RWPE2 (cell line): ENCODE data around the gene ACSBG1.

Source experiments
- ATAC-seq: fragments of 200-7000 bp; cut with Tn5 transposase; 3 replicates; pipeline ENCODE4 v1.9.1; 2021; ENCODE audit warnings: low read depth
- DNase-seq: peaks from one replicate; pipeline ENCODE4 v3.0.0-alpha.2; 2020; ENCODE audit warnings: low spot score
- H3K27ac ChIP-seq: fragments of 450-650 bp; 2 replicates; pipeline ENCODE4 v1.5.1; 2017; ENCODE audit warnings: mild to moderate bottlenecking; ENCODE audit not compliant: poor library complexity, severe bottlenecking
- H3K27me3 ChIP-seq: fragments of 250-450 bp; sonication (Bioruptor Pico); 2 replicates; pipeline ENCODE4 v1.5.1; 2021; ENCODE audit warnings: mild to moderate bottlenecking, moderate library complexity; ENCODE audit not compliant: insufficient read depth, poor library complexity, severe bottlenecking
- H3K36me3 ChIP-seq: fragments of 250-450 bp; sonication (Bioruptor Pico); 2 replicates; pipeline ENCODE4 v1.5.1; 2020; ENCODE audit warnings: low read depth, mild to moderate bottlenecking, moderate library complexity
- H3K4me1 ChIP-seq: fragments of 250-450 bp; sonication (Bioruptor Pico); 2 replicates; pipeline ENCODE4 v1.5.1; 2021; ENCODE audit warnings: mild to moderate bottlenecking, moderate library complexity; ENCODE audit not compliant: insufficient read depth, poor library complexity, severe bottlenecking
- H3K4me3 ChIP-seq: fragments of 250-450 bp; sonication (Bioruptor Pico); 2 replicates; pipeline ENCODE4 v1.5.1; 2021; ENCODE audit warnings: mild to moderate bottlenecking, moderate library complexity; ENCODE audit not compliant: severe bottlenecking
- H3K9me3 ChIP-seq: fragments of 250-450 bp; sonication (Bioruptor Pico); 2 replicates; pipeline ENCODE4 v1.5.1; 2021; ENCODE audit warnings: mild to moderate bottlenecking, moderate library complexity; ENCODE audit not compliant: severe bottlenecking
- TF ChIP-seq, protein P1 (sequence below): fragments of 450-650 bp; IDR thresholded peaks from one replicate; pipeline ENCODE4 v1.5.1; 2017; ENCODE audit warnings: mild to moderate bottlenecking, moderate library complexity; ENCODE audit not compliant: poor library complexity, severe bottlenecking

ACSBG1 gene

GRCh38 chr15:78244893-78245292 lies 10.5 kb upstream of the ACSBG1 start:
- peak; percentile 59 for DNase-seq
- Histone ChIP-seq H3K27me3 (no peaks in the 10 kb centered on the region), H3K9me3 (no peaks in the 10 kb centered on the region), H3K4me1 (peaks cover 9% of the 10 kb centered on the region), H3K27ac (no peak overlapping the region), H3K4me3 (no peak overlapping the region), H3K36me3 (no peaks in the 10 kb centered on the region)
- no peak for ATAC-seq
- TF ChIP-seq, protein P1, sequence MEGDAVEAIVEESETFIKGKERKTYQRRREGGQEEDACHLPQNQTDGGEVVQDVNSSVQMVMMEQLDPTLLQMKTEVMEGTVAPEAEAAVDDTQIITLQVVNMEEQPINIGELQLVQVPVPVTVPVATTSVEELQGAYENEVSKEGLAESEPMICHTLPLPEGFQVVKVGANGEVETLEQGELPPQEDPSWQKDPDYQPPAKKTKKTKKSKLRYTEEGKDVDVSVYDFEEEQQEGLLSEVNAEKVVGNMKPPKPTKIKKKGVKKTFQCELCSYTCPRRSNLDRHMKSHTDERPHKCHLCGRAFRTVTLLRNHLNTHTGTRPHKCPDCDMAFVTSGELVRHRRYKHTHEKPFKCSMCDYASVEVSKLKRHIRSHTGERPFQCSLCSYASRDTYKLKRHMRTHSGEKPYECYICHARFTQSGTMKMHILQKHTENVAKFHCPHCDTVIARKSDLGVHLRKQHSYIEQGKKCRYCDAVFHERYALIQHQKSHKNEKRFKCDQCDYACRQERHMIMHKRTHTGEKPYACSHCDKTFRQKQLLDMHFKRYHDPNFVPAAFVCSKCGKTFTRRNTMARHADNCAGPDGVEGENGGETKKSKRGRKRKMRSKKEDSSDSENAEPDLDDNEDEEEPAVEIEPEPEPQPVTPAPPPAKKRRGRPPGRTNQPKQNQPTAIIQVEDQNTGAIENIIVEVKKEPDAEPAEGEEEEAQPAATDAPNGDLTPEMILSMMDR = no peak

- Histone ChIP-seq H3K27me3 (no peaks in the 10 kb centered on the region), H3K4me3 (no peak overlapping the region), H3K36me3 (no peaks in the 10 kb centered on the region), H3K9me3 (no peaks in the 10 kb centered on the region), H3K27ac (no peak overlapping the region), H3K4me1 (peaks cover 9% of the 10 kb centered on the region)
- DNase-seq = peak; percentile 30
- ATAC-seq = no peak
- TF ChIP-seq, protein P1 = no peak
Measured at GRCh38 chr15:78244101-78244500, 9.7 kb upstream of the ACSBG1 start.

- Histone ChIP-seq H3K36me3 (no peaks in the 10 kb centered on the region), H3K27me3 (no peaks in the 10 kb centered on the region), H3K4me1 (peaks cover 9% of the 10 kb centered on the region), H3K27ac (no peak overlapping the region), H3K9me3 (no peaks in the 10 kb centered on the region), H3K4me3 (no peak overlapping the region)
- ATAC-seq = peak; percentile 61
- peak; percentile 77 for DNase-seq
- TF ChIP-seq, protein P1 = no peak
Measured at GRCh38 chr15:78243491-78243941, 9.2 kb upstream of the ACSBG1 start.

DNA sequence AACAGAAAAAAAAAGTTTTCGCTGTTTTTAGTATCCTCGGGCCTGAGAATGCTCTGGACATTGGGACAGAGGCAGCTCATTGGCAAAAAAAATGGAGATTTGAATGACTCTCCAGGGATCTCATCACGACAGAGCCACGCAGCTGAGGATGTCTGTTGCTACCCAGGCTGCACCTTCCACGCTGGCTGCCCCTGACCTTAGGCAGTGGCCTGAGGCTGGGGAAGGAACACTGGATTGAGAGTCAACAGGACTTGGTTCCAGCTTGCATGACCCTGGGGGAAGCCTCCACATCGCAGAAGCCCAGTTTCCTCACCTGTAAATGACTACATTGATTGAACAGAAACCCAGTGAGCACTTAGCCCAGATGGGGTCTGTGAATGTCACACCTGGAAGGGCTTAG lies 8.7 kb upstream of the ACSBG1 start:
- Histone ChIP-seq H3K27me3 (no peaks in the 10 kb centered on the region), H3K4me1 (peaks cover 9% of the 10 kb centered on the region), H3K4me3 (no peak overlapping the region), H3K27ac (no peak overlapping the region), H3K36me3 (no peaks in the 10 kb centered on the region), H3K9me3 (no peaks in the 10 kb centered on the region)
- TF ChIP-seq, protein P1 = no peak
- ATAC-seq (no peak), DNase-seq (peak; percentile 55)

DNA sequence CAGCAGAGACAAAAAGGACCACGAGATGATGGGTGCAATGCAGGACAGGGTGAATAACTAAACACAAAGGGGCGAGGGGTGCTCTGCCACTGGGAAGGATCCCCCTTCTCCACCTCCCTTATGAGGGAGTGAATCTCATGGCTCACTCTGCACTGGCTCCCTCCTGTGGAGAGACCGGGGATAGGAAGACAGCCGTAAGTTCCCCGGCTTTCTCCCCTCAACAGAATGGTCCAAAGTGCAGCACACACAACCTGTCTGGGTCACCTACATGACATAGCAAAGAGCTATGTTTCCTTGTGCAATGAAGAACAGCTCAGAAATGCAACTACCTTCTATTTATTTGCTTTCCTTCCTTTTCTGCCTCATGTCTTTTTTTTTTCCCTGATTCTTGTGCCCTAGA lies 7.8 kb upstream of the ACSBG1 start:
- Histone ChIP-seq H3K36me3 (no peaks in the 10 kb centered on the region), H3K4me1 (peaks cover 9% of the 10 kb centered on the region), H3K27me3 (no peaks in the 10 kb centered on the region), H3K4me3 (no peak overlapping the region), H3K9me3 (no peaks in the 10 kb centered on the region), H3K27ac (no peak overlapping the region)
- ATAC-seq = no peak
- TF ChIP-seq, protein P1 = no peak
- peak; percentile 29 for DNase-seq
